Neural progenitor cell (in vitro differentiated cells): ENCODE measurements around the gene GOLGA6L2. TPM values are rescaled to one million over a fixed set of nuclear protein-coding genes. Genes with fewer than 3 reads are reported as not detected.

Source experiments
- DNase-seq: peaks from one replicate; pipeline ENCODE4 v3.0.0-alpha.2; 2016; ENCODE audit warnings: low spot score
- H2AFZ ChIP-seq: fragments of 200-600 bp; sonication (generic); replicated peaks from 2 replicates; pipeline ENCODE4 v1.6.1; 2016; ENCODE audit warnings: antibody characterized with exemption
- H3F3A ChIP-seq: fragments of 200-600 bp; sonication (generic); 2 replicates; pipeline ENCODE4 v1.6.1; 2016; ENCODE audit warnings: antibody characterized with exemption, low read depth
- H3K27ac ChIP-seq: fragments of 200-600 bp; sonication (generic); 2 replicates; pipeline ENCODE4 v1.5.1; 2016; ENCODE audit warnings: mild to moderate bottlenecking
- H3K27me3 ChIP-seq: fragments of 200-600 bp; sonication (generic); 2 replicates; pipeline ENCODE4 v1.6.1; 2016; ENCODE audit warnings: mild to moderate bottlenecking, moderate library complexity
- H3K36me3 ChIP-seq: fragments of 200-600 bp; sonication (generic); 2 replicates; pipeline ENCODE4 v1.5.1; 2016
- H3K4me1 ChIP-seq: fragments of 200-600 bp; sonication (generic); 2 replicates; pipeline ENCODE4 v1.6.1; 2016; ENCODE audit warnings: mixed run types
- H3K4me2 ChIP-seq: fragments of 200-600 bp; sonication (generic); 2 replicates; pipeline ENCODE4 v1.6.1; 2016
- H3K4me3 ChIP-seq: fragments of 200-600 bp; sonication (generic); 2 replicates; pipeline ENCODE4 v1.5.1; 2016
- H3K79me2 ChIP-seq: fragments of 200-600 bp; sonication (generic); 2 replicates; pipeline ENCODE4 v1.6.1; 2016; ENCODE audit warnings: low read depth
- H3K9ac ChIP-seq: fragments of 200-600 bp; sonication (generic); 2 replicates; pipeline ENCODE4 v1.6.1; 2016
- H3K9me3 ChIP-seq: fragments of 200-600 bp; sonication (generic); 2 replicates; pipeline ENCODE4 v1.5.1; 2016; ENCODE audit warnings: low read depth
- H4K20me1 ChIP-seq: fragments of 200-600 bp; sonication (generic); 2 replicates; pipeline ENCODE4 v1.6.1; 2016; ENCODE audit warnings: low read depth
- H3K27ac Mint-ChIP-seq: 3 replicates; pipeline ENCODE4 v1.8.0; 2021; ENCODE audit warnings: mixed read lengths
- H3K27me3 Mint-ChIP-seq: 2 replicates; pipeline ENCODE4 v1.8.0; 2022; ENCODE audit warnings: low read depth, mild to moderate bottlenecking, inconsistent platforms, moderate library complexity, mixed read lengths; ENCODE audit not compliant: insufficient read depth
- H3K36me3 Mint-ChIP-seq: 3 replicates; pipeline ENCODE4 v1.8.0; 2021; ENCODE audit warnings: mixed read lengths
- H3K4me1 Mint-ChIP-seq: 3 replicates; pipeline ENCODE4 v1.8.0; 2021; ENCODE audit warnings: mixed read lengths
- H3K4me3 Mint-ChIP-seq: 3 replicates; pipeline ENCODE4 v1.8.0; 2021; ENCODE audit warnings: mild to moderate bottlenecking, moderate library complexity, mixed read lengths
- H3K9me3 Mint-ChIP-seq: 3 replicates; pipeline ENCODE4 v1.8.0; 2020; ENCODE audit warnings: mixed read lengths
- EZH2 ChIP-seq: fragments of 200-600 bp; sonication (generic); IDR thresholded peaks from 2 replicates; pipeline ENCODE4 v1.6.1; 2017; ENCODE audit warnings: antibody characterized with exemption, mild to moderate bottlenecking, moderate library complexity
- EZH2phosphoT487 ChIP-seq: fragments of 200-600 bp; sonication (generic); IDR thresholded peaks from 2 replicates; pipeline ENCODE4 v1.6.1; 2017; ENCODE audit warnings: antibody characterized with exemption
- total RNA-seq: library from RNA; depleted of rRNA; stranded (reverse); fragments of >200 nt; gene quantifications from 2 replicates; pipeline ENCODE4 v1.2.3, GENCODE V29; 2015; ENCODE audit warnings: low replicate concordance
- TF ChIP-seq, protein P1 (sequence below): fragments of 200-600 bp; sonication (generic); IDR thresholded peaks from 2 replicates; pipeline ENCODE4 v1.5.1; 2017; ENCODE audit warnings: antibody characterized with exemption, mild to moderate bottlenecking

GOLGA6L2 gene
- total RNA-seq, 1 donor from 2014 or later, result not detected

DNA sequence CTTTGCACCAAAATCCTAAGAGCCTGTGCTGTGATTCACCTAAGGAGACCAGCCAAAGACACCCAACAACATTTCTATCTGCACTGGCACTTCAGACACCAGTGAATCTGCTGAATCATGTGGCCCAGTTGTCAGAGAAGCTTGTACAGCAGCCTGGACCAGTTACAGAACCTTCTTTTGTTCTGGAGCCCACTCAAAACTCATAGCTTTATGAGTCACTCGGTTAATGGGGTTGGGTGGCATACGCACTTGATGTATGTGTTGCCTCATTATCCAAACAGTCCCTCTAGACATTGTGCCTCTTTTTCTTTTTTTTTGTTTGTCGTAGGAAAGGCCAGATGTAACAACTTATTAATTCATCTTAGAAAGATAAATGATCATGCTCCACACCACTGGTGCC, 25.6 kb upstream of the GOLGA6L2 start:
- Histone ChIP-seq H3F3A (no peaks in the 10 kb centered on the region), H3K4me1 (no peaks in the 10 kb centered on the region), H3K27me3 (no peaks in the 10 kb centered on the region), H3K4me2 (no peak overlapping the region), H2AFZ (no peak overlapping the region), H3K79me2 (no peaks in the 10 kb centered on the region), H3K9ac (no peak overlapping the region), H3K27ac (no peak overlapping the region), H3K36me3 (no peaks in the 10 kb centered on the region), H3K4me3 (no peak overlapping the region), H3K9me3 (no peaks in the 10 kb centered on the region), H4K20me1 (no peaks in the 10 kb centered on the region)
- TF ChIP-seq, protein P1, sequence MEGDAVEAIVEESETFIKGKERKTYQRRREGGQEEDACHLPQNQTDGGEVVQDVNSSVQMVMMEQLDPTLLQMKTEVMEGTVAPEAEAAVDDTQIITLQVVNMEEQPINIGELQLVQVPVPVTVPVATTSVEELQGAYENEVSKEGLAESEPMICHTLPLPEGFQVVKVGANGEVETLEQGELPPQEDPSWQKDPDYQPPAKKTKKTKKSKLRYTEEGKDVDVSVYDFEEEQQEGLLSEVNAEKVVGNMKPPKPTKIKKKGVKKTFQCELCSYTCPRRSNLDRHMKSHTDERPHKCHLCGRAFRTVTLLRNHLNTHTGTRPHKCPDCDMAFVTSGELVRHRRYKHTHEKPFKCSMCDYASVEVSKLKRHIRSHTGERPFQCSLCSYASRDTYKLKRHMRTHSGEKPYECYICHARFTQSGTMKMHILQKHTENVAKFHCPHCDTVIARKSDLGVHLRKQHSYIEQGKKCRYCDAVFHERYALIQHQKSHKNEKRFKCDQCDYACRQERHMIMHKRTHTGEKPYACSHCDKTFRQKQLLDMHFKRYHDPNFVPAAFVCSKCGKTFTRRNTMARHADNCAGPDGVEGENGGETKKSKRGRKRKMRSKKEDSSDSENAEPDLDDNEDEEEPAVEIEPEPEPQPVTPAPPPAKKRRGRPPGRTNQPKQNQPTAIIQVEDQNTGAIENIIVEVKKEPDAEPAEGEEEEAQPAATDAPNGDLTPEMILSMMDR, result no peak
- TF ChIP-seq EZH2phosphoT487 (no peak), EZH2 (no peak)
- Mint-ChIP-seq H3K27ac (no peak overlapping the region), H3K9me3 (peaks cover 10% of the 10 kb centered on the region), H3K4me1 (no peaks in the 10 kb centered on the region), H3K36me3 (no peaks in the 10 kb centered on the region), H3K4me3 (no peak overlapping the region), H3K27me3 (no peaks in the 10 kb centered on the region)
- no peak for DNase-seq

DNA sequence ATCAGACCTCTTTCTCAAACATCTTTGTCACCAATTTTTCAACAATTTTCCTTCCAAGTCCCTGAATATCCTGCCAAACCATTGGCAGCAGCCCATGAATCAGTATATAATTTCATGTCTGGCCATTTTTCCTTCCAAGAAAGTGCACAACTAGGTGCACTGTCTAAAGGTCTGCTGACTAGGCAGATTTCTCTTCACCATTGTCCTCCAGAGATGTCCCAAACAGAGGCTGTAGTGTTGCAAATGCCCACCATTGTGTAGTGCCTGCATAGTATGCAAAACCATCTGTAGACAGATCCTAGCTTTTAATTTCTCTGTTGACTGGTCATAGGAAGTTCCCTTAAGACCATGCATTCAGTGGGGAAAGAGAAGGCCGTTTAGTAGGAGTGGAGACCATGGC, 25.0 kb upstream of the GOLGA6L2 start:
- TF ChIP-seq EZH2 (no peak), EZH2phosphoT487 (no peak)
- TF ChIP-seq, protein P1, result no peak
- Histone ChIP-seq H3K27ac (no peak overlapping the region), H3K4me1 (no peaks in the 10 kb centered on the region), H3K4me3 (no peak overlapping the region), H3K9ac (no peak overlapping the region), H3F3A (no peaks in the 10 kb centered on the region), H3K36me3 (no peaks in the 10 kb centered on the region), H3K27me3 (no peaks in the 10 kb centered on the region), H3K79me2 (no peaks in the 10 kb centered on the region), H3K9me3 (no peaks in the 10 kb centered on the region), H4K20me1 (no peaks in the 10 kb centered on the region), H2AFZ (no peak overlapping the region), H3K4me2 (no peak overlapping the region)
- no peaks in the 10 kb centered on the region for H3K4me1 Mint-ChIP-seq
- no peak overlapping the region for H3K27ac Mint-ChIP-seq
- H3K4me3 Mint-ChIP-seq, result no peak overlapping the region
- H3K36me3 Mint-ChIP-seq, result no peaks in the 10 kb centered on the region
- H3K27me3 Mint-ChIP-seq, result no peaks in the 10 kb centered on the region
- peaks cover 12% of the 10 kb centered on the region for H3K9me3 Mint-ChIP-seq
- no peak for DNase-seq

DNA sequence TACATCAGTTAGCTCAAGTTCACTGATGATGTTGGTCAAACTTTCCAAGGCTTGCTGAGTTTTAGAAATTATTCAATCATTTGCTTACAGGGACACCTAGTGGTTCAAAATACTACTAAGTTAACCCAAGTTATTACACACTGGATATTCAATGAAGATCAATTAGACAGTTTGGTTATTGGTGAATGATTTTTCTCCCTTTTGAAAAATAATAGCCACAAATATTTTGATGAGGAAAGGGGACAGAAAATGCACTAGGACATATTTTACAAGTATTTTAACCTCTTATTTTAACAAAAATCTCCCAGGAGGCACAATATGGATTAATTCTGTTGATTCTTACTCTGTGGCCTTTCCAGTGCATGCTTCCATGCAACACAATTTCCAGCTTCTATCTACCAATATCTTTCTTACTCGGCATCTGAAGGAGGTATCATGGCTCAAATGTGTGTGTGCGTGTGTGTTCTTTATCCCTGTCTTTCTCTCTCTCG, 20.1 kb upstream of the GOLGA6L2 start:
- TF ChIP-seq EZH2, result no peak
- TF ChIP-seq, protein P1, result peak; percentile 50
- no peak overlapping the region for H3K4me3 Mint-ChIP-seq
- no peak overlapping the region for H3K27ac ChIP-seq
- H3K36me3 Mint-ChIP-seq, result no peaks in the 10 kb centered on the region
- peak overlapping the region; percentile 34 for H3K27ac Mint-ChIP-seq
- H3F3A ChIP-seq, result no peaks in the 10 kb centered on the region
- H3K9me3 Mint-ChIP-seq, result peaks cover 10% of the 10 kb centered on the region
- no peak overlapping the region for H2AFZ ChIP-seq
- no peaks in the 10 kb centered on the region for H3K27me3 Mint-ChIP-seq
- peak; percentile 6 for DNase-seq
- H3K79me2 ChIP-seq, result no peaks in the 10 kb centered on the region
- H4K20me1 ChIP-seq, result no peaks in the 10 kb centered on the region
- no peaks in the 10 kb centered on the region for H3K36me3 ChIP-seq
- H3K9me3 ChIP-seq, result peaks cover 7% of the 10 kb centered on the region
- no peak overlapping the region for H3K4me3 ChIP-seq
- H3K27me3 ChIP-seq, result no peaks in the 10 kb centered on the region
- no peak overlapping the region for H3K9ac ChIP-seq
- H3K4me1 ChIP-seq, result no peaks in the 10 kb centered on the region
- no peaks in the 10 kb centered on the region for H3K4me1 Mint-ChIP-seq
- no peak overlapping the region for H3K4me2 ChIP-seq
